ENCODE results near the gene SCN3A.

Gene SCN3A

DNA sequence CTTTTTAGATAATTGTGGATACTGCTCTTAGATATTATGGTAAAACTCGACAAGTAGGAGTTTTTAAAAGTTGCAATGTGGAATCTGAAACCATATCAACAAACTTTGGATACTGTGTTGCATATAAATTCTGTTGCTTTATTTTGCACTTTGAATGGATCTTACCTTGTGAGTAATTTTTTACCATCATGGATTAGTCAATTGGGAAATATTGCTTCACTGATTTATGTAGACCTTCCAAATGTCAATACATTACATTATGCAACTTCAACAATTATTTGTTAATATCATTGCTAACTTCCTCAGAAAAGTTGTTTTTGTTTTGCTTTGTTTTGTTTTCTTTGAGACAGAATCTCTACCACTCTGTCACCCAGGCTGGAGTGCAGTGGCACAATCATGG, 146.5 kb downstream of the SCN3A start:
- H3K4me3 ChIP-seq (ENCODE audit: low read depth, low read length): no peak overlapping the region
- no peaks in the 10 kb centered on the region for H3K36me3 ChIP-seq
- peaks cover 3% of the 10 kb centered on the region for H3K4me1 ChIP-seq
- no peak for DNase-seq
- H3K27me3 ChIP-seq: no peaks in the 10 kb centered on the region
- TF ChIP-seq, protein P1, sequence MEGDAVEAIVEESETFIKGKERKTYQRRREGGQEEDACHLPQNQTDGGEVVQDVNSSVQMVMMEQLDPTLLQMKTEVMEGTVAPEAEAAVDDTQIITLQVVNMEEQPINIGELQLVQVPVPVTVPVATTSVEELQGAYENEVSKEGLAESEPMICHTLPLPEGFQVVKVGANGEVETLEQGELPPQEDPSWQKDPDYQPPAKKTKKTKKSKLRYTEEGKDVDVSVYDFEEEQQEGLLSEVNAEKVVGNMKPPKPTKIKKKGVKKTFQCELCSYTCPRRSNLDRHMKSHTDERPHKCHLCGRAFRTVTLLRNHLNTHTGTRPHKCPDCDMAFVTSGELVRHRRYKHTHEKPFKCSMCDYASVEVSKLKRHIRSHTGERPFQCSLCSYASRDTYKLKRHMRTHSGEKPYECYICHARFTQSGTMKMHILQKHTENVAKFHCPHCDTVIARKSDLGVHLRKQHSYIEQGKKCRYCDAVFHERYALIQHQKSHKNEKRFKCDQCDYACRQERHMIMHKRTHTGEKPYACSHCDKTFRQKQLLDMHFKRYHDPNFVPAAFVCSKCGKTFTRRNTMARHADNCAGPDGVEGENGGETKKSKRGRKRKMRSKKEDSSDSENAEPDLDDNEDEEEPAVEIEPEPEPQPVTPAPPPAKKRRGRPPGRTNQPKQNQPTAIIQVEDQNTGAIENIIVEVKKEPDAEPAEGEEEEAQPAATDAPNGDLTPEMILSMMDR (IDR thresholded peaks at IDR 0.05; ENCODE audit: low read depth, low read length): no peak
- H3K9me3 ChIP-seq: no peaks in the 10 kb centered on the region

DNA sequence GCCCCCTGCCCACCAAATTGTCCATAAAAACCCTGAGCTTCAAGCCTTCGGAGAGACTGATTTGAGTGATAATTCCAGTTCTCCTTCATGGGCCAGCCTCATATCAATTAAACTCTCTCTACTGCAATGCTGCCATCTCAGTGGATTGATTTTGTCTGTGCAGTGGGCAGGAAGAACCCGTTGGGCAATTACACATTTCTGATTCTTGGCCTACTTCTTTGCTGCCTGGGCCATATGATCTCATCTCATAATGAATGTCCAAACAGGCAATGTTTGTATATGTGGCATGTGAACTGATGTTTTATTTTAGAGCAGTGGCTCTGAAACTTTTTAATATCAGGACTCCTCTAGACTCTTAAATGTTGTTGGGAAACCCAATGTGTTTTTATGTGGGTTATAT, 147.3 kb downstream of the SCN3A start:
- Histone ChIP-seq H3K4me1 (peaks cover 3% of the 10 kb centered on the region), H3K36me3 (no peaks in the 10 kb centered on the region), H3K27me3 (no peaks in the 10 kb centered on the region), H3K4me3 (ENCODE audit: low read depth, low read length) (no peak overlapping the region), H3K9me3 (no peaks in the 10 kb centered on the region)
- TF ChIP-seq, protein P1 (IDR thresholded peaks at IDR 0.05; ENCODE audit: low read depth, low read length): no peak
- DNase-seq: no peak

DNA sequence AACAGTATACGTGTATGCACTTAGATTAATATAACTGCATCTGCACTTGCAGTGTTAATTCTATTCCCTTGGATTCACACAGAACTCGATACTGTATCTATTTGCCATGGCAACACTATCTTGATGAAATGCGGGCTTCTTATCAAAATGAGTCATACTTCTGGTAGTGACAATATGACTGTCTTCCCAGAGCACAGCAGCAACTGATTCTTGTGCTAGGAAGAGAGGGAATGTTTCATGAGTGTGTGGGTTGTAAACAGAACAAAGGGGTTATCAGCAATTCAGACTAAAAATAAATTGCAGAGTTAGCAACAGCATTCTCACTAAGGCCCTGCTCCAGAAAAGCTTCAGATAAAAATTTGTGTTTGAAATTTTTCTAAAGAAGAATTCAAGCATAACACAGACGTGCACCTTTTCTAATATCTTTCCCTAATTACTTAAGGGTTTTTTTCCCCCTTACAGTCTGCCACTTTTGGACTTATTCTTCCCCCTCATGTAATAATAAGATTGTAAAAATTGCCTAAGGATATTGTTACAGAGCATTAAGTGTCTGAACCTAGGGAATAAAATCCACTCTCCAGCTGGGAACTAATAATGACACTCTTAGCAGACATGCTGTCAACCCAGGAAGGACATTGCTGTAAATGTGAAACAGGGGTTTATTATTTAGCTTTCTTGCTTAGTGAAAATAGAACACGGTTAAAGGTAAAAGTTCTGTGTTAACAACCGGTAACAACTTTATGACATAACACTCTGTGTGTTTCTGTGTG, 148.6 kb downstream of the SCN3A start:
- Histone ChIP-seq H3K36me3 (no peaks in the 10 kb centered on the region), H3K9me3 (no peaks in the 10 kb centered on the region), H3K4me3 (ENCODE audit: low read depth, low read length) (no peak overlapping the region; the same call in 1 of the 2 replicates), H3K27me3 (no peaks in the 10 kb centered on the region), H3K4me1 (peaks cover 3% of the 10 kb centered on the region)
- TF ChIP-seq, protein P1 (IDR thresholded peaks at IDR 0.05; ENCODE audit: low read depth, low read length): no peak
- no peak for DNase-seq

DNA sequence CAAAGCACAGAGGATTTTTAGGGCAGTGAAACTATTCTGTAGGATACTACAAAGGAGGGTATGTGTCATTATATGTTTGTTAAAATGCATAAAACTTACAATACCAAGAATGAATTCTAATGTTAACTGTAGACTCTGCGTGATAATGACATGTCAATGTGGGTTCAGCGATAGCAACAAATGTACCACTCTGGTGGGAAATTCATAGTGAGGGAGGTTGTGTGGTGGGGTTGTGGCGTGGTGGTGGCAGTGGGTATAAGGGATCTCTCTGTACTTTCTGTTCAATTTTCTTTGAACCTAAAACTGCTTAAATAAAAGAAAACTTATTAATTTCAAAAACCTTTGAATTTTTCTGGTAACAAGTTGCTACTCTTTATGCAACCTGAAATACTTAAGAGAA, 149.2 kb downstream of the SCN3A start:
- peaks cover 3% of the 10 kb centered on the region for H3K4me1 ChIP-seq
- DNase-seq: no peak
- no peak overlapping the region for H3K4me3 ChIP-seq (ENCODE audit: low read depth, low read length)
- no peaks in the 10 kb centered on the region for H3K36me3 ChIP-seq
- TF ChIP-seq, protein P1 (IDR thresholded peaks at IDR 0.05; ENCODE audit: low read depth, low read length): no peak
- H3K9me3 ChIP-seq: no peaks in the 10 kb centered on the region
- H3K27me3 ChIP-seq: no peaks in the 10 kb centered on the region

DNA sequence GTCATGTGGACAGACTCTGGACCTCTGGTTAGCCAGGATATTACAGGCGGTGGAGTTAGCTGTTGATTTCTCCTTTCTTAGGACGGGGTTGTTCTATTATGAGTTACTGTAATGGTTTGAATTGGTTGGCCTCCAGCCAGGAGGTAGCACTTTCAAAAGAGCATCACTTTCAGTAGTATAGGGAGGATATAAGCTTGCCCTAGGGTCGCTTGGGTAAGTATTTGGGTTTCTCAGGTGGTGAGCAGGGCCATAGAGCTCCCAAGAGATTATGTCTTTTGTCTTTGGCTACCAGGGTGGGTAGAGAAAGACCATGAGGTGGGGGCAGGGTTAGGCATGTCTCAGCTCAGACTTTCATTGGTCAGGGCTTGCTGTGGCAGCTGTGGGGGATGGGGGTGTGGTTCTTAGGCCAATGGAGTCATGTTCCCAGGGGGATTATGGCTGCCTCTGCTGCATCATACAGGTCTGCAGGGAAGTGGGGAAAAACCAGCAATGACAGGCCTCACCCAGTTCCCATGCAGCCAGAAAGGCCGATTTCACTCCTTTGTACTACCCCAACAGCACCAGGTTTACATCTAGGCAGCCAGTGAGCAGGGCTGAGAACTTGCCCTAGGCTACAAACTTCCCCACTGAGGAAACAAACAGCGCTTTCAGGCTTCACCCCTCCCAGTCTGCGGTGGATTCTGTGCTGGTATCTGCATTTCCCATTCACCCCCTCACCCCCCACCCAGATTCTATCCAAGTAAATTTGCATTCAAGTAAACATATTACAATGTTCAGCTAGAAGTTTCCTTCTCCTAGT, 159.1 kb downstream of the SCN3A start:
- Histone ChIP-seq H3K36me3 (no peaks in the 10 kb centered on the region), H3K4me1 (no peaks in the 10 kb centered on the region), H3K9me3 (no peaks in the 10 kb centered on the region), H3K27me3 (no peaks in the 10 kb centered on the region), H3K4me3 (ENCODE audit: low read depth, low read length) (no peak overlapping the region)
- TF ChIP-seq, protein P1 (IDR thresholded peaks at IDR 0.05; ENCODE audit: low read depth, low read length): no peak
- peak; percentile 8 for DNase-seq

All from BE2C (cell line).